ENCODE data around the gene SET.

SET gene

GRCh38 chr9:128721487-128722010, 32.5 kb downstream of the SET start:
- no peaks in the 10 kb centered on the region for H3K79me2 ChIP-seq (ENCODE audit: insufficient read depth, low read length)
- peaks cover 33% of the 10 kb centered on the region; the same call in 1 of the 2 replicates for H3K36me3 ChIP-seq (ENCODE audit: insufficient read depth, low read length)
- 0 out of 2 replicates have a peak, but pooled peaks cover 4% of the 10 kb centered on the region for H3F3A ChIP-seq (ENCODE audit: insufficient read depth, low read length)
- TF ChIP-seq EZH2 (IDR thresholded peaks at IDR 0.05; ENCODE audit: borderline replicate concordance, low read length): no peak
- no peak for TF ChIP-seq CTCF (IDR thresholded peaks at IDR 0.05; ENCODE audit: low read length)
- H3K27ac ChIP-seq (ENCODE audit: low read depth, low read length, poor library complexity, severe bottlenecking): no peak overlapping the region
- H2AFZ ChIP-seq (ENCODE audit: low read length): no peak overlapping the region
- no peak overlapping the region for H3K9ac ChIP-seq (ENCODE audit: low read length)
- H3K4me3 ChIP-seq (ENCODE audit: low read depth, low read length, poor library complexity, severe bottlenecking): no peak overlapping the region
- H4K20me1 ChIP-seq (ENCODE audit: insufficient read depth, low read length): no peaks in the 10 kb centered on the region
- H3K9me2 ChIP-seq (ENCODE audit: low read depth, low read length): no peaks in the 10 kb centered on the region
- no peak overlapping the region for H3K4me2 ChIP-seq (ENCODE audit: low read length)
- H3K4me1 ChIP-seq (ENCODE audit: insufficient read depth, low read length, severe bottlenecking): peaks cover 33% of the 10 kb centered on the region
- H3K9me3 ChIP-seq (ENCODE audit: low read length): no peaks in the 10 kb centered on the region
- H3K27me3 ChIP-seq (ENCODE audit: insufficient read depth, low read length): no peaks in the 10 kb centered on the region

GRCh38 chr9:128722380-128723351, 33.6 kb downstream of the SET start:
- Histone ChIP-seq H3K4me3 (ENCODE audit: low read depth, low read length, poor library complexity, severe bottlenecking) (peak overlapping the region; percentile 84), H3K79me2 (ENCODE audit: insufficient read depth, low read length) (no peaks in the 10 kb centered on the region), H3K27ac (ENCODE audit: low read depth, low read length, poor library complexity, severe bottlenecking) (peak overlapping the region; percentile 22), H3K4me2 (ENCODE audit: low read length) (peak overlapping the region; percentile 88), H3K9me2 (ENCODE audit: low read depth, low read length) (no peaks in the 10 kb centered on the region), H3F3A (ENCODE audit: insufficient read depth, low read length) (0 out of 2 replicates have a peak, but pooled peaks cover 4% of the 10 kb centered on the region), H3K36me3 (ENCODE audit: insufficient read depth, low read length) (peaks cover 29% of the 10 kb centered on the region; the same call in 1 of the 2 replicates), H3K9ac (ENCODE audit: low read length) (peak overlapping the region; percentile 96), H2AFZ (ENCODE audit: low read length) (no peak overlapping the region), H4K20me1 (ENCODE audit: insufficient read depth, low read length) (no peaks in the 10 kb centered on the region), H3K9me3 (ENCODE audit: low read length) (no peaks in the 10 kb centered on the region), H3K27me3 (ENCODE audit: insufficient read depth, low read length) (no peaks in the 10 kb centered on the region), H3K4me1 (ENCODE audit: insufficient read depth, low read length, severe bottlenecking) (peaks cover 35% of the 10 kb centered on the region)
- TF ChIP-seq EZH2 (IDR thresholded peaks at IDR 0.05; ENCODE audit: borderline replicate concordance, low read length): no peak
- TF ChIP-seq CTCF (IDR thresholded peaks at IDR 0.05; ENCODE audit: low read length): no peak

- no peak for TF ChIP-seq CTCF (IDR thresholded peaks at IDR 0.05; ENCODE audit: low read length)
- no peak for TF ChIP-seq EZH2 (IDR thresholded peaks at IDR 0.05; ENCODE audit: borderline replicate concordance, low read length)
- Histone ChIP-seq H3K27me3 (ENCODE audit: insufficient read depth, low read length) (no peaks in the 10 kb centered on the region), H3K4me3 (ENCODE audit: low read depth, low read length, poor library complexity, severe bottlenecking) (peak overlapping the region; percentile 84), H2AFZ (ENCODE audit: low read length) (no peak overlapping the region), H3K79me2 (ENCODE audit: insufficient read depth, low read length) (no peaks in the 10 kb centered on the region), H3K36me3 (ENCODE audit: insufficient read depth, low read length) (peaks cover 29% of the 10 kb centered on the region; the same call in 1 of the 2 replicates), H4K20me1 (ENCODE audit: insufficient read depth, low read length) (no peaks in the 10 kb centered on the region), H3K9ac (ENCODE audit: low read length) (peak overlapping the region; percentile 96), H3K4me1 (ENCODE audit: insufficient read depth, low read length, severe bottlenecking) (peaks cover 42% of the 10 kb centered on the region), H3K9me2 (ENCODE audit: low read depth, low read length) (no peaks in the 10 kb centered on the region), H3K27ac (ENCODE audit: low read depth, low read length, poor library complexity, severe bottlenecking) (peak overlapping the region; percentile 22), H3K9me3 (ENCODE audit: low read length) (no peaks in the 10 kb centered on the region), H3F3A (ENCODE audit: insufficient read depth, low read length) (0 out of 2 replicates have a peak, but pooled peaks cover 4% of the 10 kb centered on the region), H3K4me2 (ENCODE audit: low read length) (peak overlapping the region; percentile 88)
Observed at GRCh38 chr9:128723352-128723865, 34.4 kb downstream of the SET start.

Data from OCI-LY1 (cell line).